MCF 10A (cell line): ENCODE results near the gene CREBL2. TPM values are rescaled to one million over a fixed set of nuclear protein-coding genes. Genes with fewer than 3 reads are reported as not detected.

Experiments
- BruUV-seq: library from RNA; stranded (reverse); fragments of 400-500 nt; replicated peaks from 2 replicates; lab custom pipeline; 2021; lab: Mats Ljungman, UMichigan
- CTCF ChIA-PET: fragments of 300-600 bp; sonication (Branson Sonifier 250); formaldehyde crosslinking; extraction: SDS; loops from one replicate; lab custom pipeline; 2021; ENCODE audit warnings: antibody characterized with exemption, inconsistent platforms; lab: Yijun Ruan, JAX
- POLR2A ChIA-PET: fragments of 300-600, 350-650 bp; sonication (Branson Sonifier 250); formaldehyde crosslinking; extraction: SDS; loops from one replicate; lab custom pipeline; 2020; ENCODE audit warnings: antibody characterized with exemption, inconsistent platforms; lab: Yijun Ruan, JAX
- DNase-seq: peaks from one replicate; pipeline ENCODE4 v3.0.0-alpha.2; 2018; ENCODE audit not compliant: unreplicated experiment
- H3K27ac Mint-ChIP-seq: one replicate; pipeline ENCODE4 v1.8.0; 2022; ENCODE audit warnings: mild to moderate bottlenecking, low read depth, mixed read lengths; ENCODE audit not compliant: unreplicated experiment
- H3K27me3 Mint-ChIP-seq: one replicate; pipeline ENCODE4 v1.8.0; 2022; ENCODE audit warnings: mixed read lengths; ENCODE audit not compliant: insufficient read depth, unreplicated experiment
- H3K36me3 Mint-ChIP-seq: one replicate; pipeline ENCODE4 v1.8.0; 2022; ENCODE audit warnings: mild to moderate bottlenecking, moderate library complexity, mixed read lengths; ENCODE audit not compliant: insufficient read depth, unreplicated experiment
- H3K4me1 Mint-ChIP-seq: one replicate; pipeline ENCODE4 v1.8.0; 2022; ENCODE audit warnings: mixed read lengths; ENCODE audit not compliant: insufficient read depth, unreplicated experiment
- H3K4me3 Mint-ChIP-seq: one replicate; pipeline ENCODE4 v1.8.0; 2022; ENCODE audit warnings: mild to moderate bottlenecking, moderate library complexity, mixed read lengths; ENCODE audit not compliant: unreplicated experiment
- H3K9me3 Mint-ChIP-seq: one replicate; pipeline ENCODE4 v1.8.0; 2022; ENCODE audit warnings: mixed read lengths; ENCODE audit not compliant: unreplicated experiment
- intact Hi-C: fragments of 100-400 bp; cut with micrococcal nuclease; formaldehyde crosslinking; loops from 2 replicates; pipeline ENCODE4 v1.14.1; 2022
- total RNA-seq: library from RNA; stranded (reverse); gene quantifications from 2 replicates; pipeline ENCODE4 v1.2.3, GENCODE V29; 2022
- TF ChIP-seq, protein P1 (sequence below): fragments of 200-600 bp; IDR thresholded peaks from one replicate; pipeline ENCODE4 v1.8.0; 2022; ENCODE audit warnings: antibody characterized with exemption, mild to moderate bottlenecking; ENCODE audit not compliant: unreplicated experiment

The CREBL2 gene
- total RNA-seq, 1 experiment from 2014 or later: 17.4 TPM

DNA sequence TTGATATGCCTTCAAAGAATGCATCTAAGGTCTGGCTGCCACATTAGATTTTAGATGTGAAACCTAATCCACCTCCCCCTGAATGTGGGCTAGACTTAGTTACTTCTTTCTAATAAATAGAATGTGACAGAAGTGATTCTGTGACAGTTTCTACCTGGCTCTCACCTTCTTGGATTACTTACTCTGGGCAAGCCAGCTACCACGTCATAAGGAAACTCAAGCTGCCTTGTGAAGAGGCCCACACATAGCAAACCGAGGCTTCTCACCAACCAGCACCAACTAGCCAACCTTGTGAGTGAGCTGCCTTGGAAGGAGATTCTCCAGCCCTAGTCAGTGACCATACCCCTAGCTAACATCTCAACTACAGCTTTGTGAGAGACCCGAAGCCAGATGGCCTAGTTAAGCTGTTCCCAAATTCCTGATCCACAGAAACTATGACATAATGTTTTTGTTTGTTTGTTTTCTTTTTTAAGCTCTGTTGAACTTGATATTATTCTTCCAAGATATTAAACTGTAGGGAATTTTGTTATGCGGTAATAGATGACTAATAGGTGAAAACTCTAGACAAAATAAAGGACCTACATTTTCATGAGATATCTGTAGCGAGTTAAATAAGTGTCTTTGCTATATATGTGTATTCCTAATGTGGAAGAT, 78.1 kb downstream of the CREBL2 start:
- no peaks in the 10 kb centered on the region for H3K36me3 Mint-ChIP-seq
- TF ChIP-seq, protein P1, sequence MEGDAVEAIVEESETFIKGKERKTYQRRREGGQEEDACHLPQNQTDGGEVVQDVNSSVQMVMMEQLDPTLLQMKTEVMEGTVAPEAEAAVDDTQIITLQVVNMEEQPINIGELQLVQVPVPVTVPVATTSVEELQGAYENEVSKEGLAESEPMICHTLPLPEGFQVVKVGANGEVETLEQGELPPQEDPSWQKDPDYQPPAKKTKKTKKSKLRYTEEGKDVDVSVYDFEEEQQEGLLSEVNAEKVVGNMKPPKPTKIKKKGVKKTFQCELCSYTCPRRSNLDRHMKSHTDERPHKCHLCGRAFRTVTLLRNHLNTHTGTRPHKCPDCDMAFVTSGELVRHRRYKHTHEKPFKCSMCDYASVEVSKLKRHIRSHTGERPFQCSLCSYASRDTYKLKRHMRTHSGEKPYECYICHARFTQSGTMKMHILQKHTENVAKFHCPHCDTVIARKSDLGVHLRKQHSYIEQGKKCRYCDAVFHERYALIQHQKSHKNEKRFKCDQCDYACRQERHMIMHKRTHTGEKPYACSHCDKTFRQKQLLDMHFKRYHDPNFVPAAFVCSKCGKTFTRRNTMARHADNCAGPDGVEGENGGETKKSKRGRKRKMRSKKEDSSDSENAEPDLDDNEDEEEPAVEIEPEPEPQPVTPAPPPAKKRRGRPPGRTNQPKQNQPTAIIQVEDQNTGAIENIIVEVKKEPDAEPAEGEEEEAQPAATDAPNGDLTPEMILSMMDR: no peak
- no peak for DNase-seq
- ChIA-PET CTCF (interaction anchor here (0.6 to 0.9 kb wide), 3 partner anchors 33 to 609 kb away, joined by 3 to 4 read pairs (median 3); no protein-coding TSS in a partner anchor), POLR2A (interaction anchor here (0.6 to 0.7 kb wide), 2 partner anchors 26 to 423 kb away, joined by 3 read pairs; partner anchors contain the start of gene LRP6)
- intact Hi-C loops: no loop called here
- no TSS peak for BruUV-seq
- no peak overlapping the region for H3K27ac Mint-ChIP-seq
- H3K27me3 Mint-ChIP-seq: no peaks in the 10 kb centered on the region
- H3K4me1 Mint-ChIP-seq: no peaks in the 10 kb centered on the region
- H3K9me3 Mint-ChIP-seq: no peaks in the 10 kb centered on the region
- no peak overlapping the region for H3K4me3 Mint-ChIP-seq

GRCh38 chr12:12691549-12691948, 79.9 kb downstream of the CREBL2 start:
- no TSS peak for BruUV-seq
- Mint-ChIP-seq H3K4me3 (no peak overlapping the region), H3K36me3 (peaks cover 7% of the 10 kb centered on the region), H3K4me1 (peaks cover 8% of the 10 kb centered on the region), H3K27ac (no peak overlapping the region), H3K27me3 (no peaks in the 10 kb centered on the region), H3K9me3 (no peaks in the 10 kb centered on the region)
- intact Hi-C loops: no loop called here
- no peak for DNase-seq
- TF ChIP-seq, protein P1: no peak
- CTCF ChIA-PET: no interaction called here
- POLR2A ChIA-PET: no interaction called here

- TF ChIP-seq, protein P1: no peak
- POLR2A ChIA-PET: no interaction called here
- H3K36me3 Mint-ChIP-seq: peaks cover 11% of the 10 kb centered on the region
- DNase-seq: no peak
- CTCF ChIA-PET: interaction anchor here (0.6 to 1.4 kb wide), 3 partner anchors 20 to 358 kb away, joined by 3 to 5 read pairs (median 5); no protein-coding TSS in a partner anchor
- H3K4me1 Mint-ChIP-seq: peaks cover 14% of the 10 kb centered on the region
- no TSS peak for BruUV-seq
- no peaks in the 10 kb centered on the region for H3K27me3 Mint-ChIP-seq
- H3K9me3 Mint-ChIP-seq: no peaks in the 10 kb centered on the region
- H3K4me3 Mint-ChIP-seq: no peak overlapping the region
- intact Hi-C loops: no loop called here
- H3K27ac Mint-ChIP-seq: no peak overlapping the region
Observed at GRCh38 chr12:12693111-12693671, 81.5 kb downstream of the CREBL2 start.

Other genes with a start within 250 kb of the CREBL2 start
- 18.9 and 20.7 TPM in 2 replicates for gene DUSP16, start 49.0 kb upstream of the CREBL2 start, total RNA-seq
- gene GPR19, start 84.3 kb downstream of the CREBL2 start, total RNA-seq: 0.93 TPM in 1 of 2 replicates, not detected in the other
- 33.9 and 41.6 TPM in 2 replicates for gene CDKN1B, start 105.5 kb downstream of the CREBL2 start, total RNA-seq
- gene APOLD1, start 173.8 kb downstream of the CREBL2 start, total RNA-seq: 8.0 and 8.2 TPM in 2 replicates
- gene DDX47, start 201.5 kb downstream of the CREBL2 start, total RNA-seq: 47.0 and 47.7 TPM in 2 replicates